ENCODE results near the gene ISM1. TPM values are rescaled to one million over a fixed set of nuclear protein-coding genes. Genes with fewer than 3 reads are reported as not detected.

Gene ISM1
- polyA plus RNA-seq, 2 donors: 1.5 to 2.2 TPM

- Histone ChIP-seq H3K9me3 (ENCODE audit: control insufficient read depth in 2 of 2, insufficient read depth in 1 of 2, low read depth in 1 of 2, low read length in 1 of 2) (peaks cover 0 to 2% of the 10 kb centered on the region in 2 donors), H3K27ac (ENCODE audit: low read depth in 2 of 2, low read length in 1 of 2) (no peak overlapping the region), H3K36me3 (ENCODE audit: control insufficient read depth in 2 of 2, insufficient read depth in 2 of 2, low read length in 1 of 2) (no peaks in the 10 kb centered on the region), H3K4me1 (ENCODE audit: control insufficient read depth in 2 of 2, insufficient read depth in 2 of 2, low read length in 1 of 2) (no peaks in the 10 kb centered on the region), H3K27me3 (ENCODE audit: control insufficient read depth in 1 of 2, insufficient read depth in 2 of 2, low read length in 2 of 2) (no peaks in the 10 kb centered on the region), H3K4me3 (ENCODE audit: low read depth in 1 of 2, low read length in 2 of 2) (no peak overlapping the region)
- WGBS, 2 donors: 39 to 41% methylated on average over 18 of the region's 18 CpGs
Measured at GRCh38 chr20:13274275-13274861, 53.3 kb downstream of the ISM1 start.

DNA sequence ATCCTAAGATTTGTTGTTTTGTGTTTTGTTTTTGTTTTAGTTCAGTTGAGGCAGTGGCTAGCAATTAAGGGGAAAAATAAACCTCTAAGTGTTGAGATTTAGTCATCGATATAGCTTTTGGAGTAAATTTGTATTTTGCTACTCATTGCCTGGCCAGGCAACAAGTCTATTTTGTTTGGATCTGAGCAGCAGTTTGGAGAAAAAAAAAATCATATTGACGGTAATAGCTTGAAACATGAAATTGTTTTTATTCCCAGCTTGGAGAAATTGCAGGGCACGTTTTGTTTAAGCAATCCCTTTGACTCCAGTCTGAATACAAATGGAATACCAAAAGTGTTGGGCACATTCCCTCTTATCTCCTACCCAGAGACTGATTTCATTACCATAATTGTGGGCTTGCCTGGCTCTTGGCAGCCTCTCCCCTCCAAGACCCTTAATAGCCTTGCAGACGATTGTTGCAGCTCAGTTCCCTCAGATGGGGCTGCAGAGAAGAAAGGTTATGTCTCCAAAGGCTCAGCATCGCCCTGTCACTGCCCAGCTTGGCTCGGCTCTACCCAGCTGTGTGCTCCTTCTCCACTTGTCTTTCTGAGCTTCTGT lies 56.0 kb downstream of the ISM1 start:
- no peak overlapping the region for H3K4me3 ChIP-seq (ENCODE audit: low read depth in 1 of 2, low read length in 2 of 2)
- peaks cover 0 to 2% of the 10 kb centered on the region in 2 donors for H3K9me3 ChIP-seq (ENCODE audit: control insufficient read depth in 2 of 2, insufficient read depth in 1 of 2, low read depth in 1 of 2, low read length in 1 of 2)
- WGBS, 2 donors: 72 to 73% methylated on average over 6 of the region's 6 CpGs
- H3K36me3 ChIP-seq (ENCODE audit: control insufficient read depth in 2 of 2, insufficient read depth in 2 of 2, low read length in 1 of 2): no peaks in the 10 kb centered on the region
- no peak overlapping the region for H3K27ac ChIP-seq (ENCODE audit: low read depth in 2 of 2, low read length in 1 of 2)
- no peaks in the 10 kb centered on the region for H3K4me1 ChIP-seq (ENCODE audit: control insufficient read depth in 2 of 2, insufficient read depth in 2 of 2, low read length in 1 of 2)
- no peaks in the 10 kb centered on the region for H3K27me3 ChIP-seq (ENCODE audit: control insufficient read depth in 1 of 2, insufficient read depth in 2 of 2, low read length in 2 of 2)

GRCh38 chr20:13277663-13278295 lies 56.7 kb downstream of the ISM1 start:
- Histone ChIP-seq H3K4me1 (ENCODE audit: control insufficient read depth in 2 of 2, insufficient read depth in 2 of 2, low read length in 1 of 2) (no peaks in the 10 kb centered on the region), H3K36me3 (ENCODE audit: control insufficient read depth in 2 of 2, insufficient read depth in 2 of 2, low read length in 1 of 2) (no peaks in the 10 kb centered on the region), H3K27me3 (ENCODE audit: control insufficient read depth in 1 of 2, insufficient read depth in 2 of 2, low read length in 2 of 2) (no peaks in the 10 kb centered on the region), H3K9me3 (ENCODE audit: control insufficient read depth in 2 of 2, insufficient read depth in 1 of 2, low read depth in 1 of 2, low read length in 1 of 2) (peaks cover 0 to 2% of the 10 kb centered on the region in 2 donors), H3K27ac (ENCODE audit: low read depth in 2 of 2, low read length in 1 of 2) (no peak overlapping the region), H3K4me3 (ENCODE audit: low read depth in 1 of 2, low read length in 2 of 2) (no peak overlapping the region)
- WGBS, 2 donors: 60 to 87% methylated on average over 9 of the region's 9 CpGs

GRCh38 chr20:13278812-13279570 lies 57.9 kb downstream of the ISM1 start:
- Histone ChIP-seq H3K4me3 (ENCODE audit: low read depth in 1 of 2, low read length in 2 of 2) (no peak overlapping the region), H3K27ac (ENCODE audit: low read depth in 2 of 2, low read length in 1 of 2) (no peak overlapping the region), H3K36me3 (ENCODE audit: control insufficient read depth in 2 of 2, insufficient read depth in 2 of 2, low read length in 1 of 2) (no peaks in the 10 kb centered on the region), H3K9me3 (ENCODE audit: control insufficient read depth in 2 of 2, insufficient read depth in 1 of 2, low read depth in 1 of 2, low read length in 1 of 2) (peaks cover 0 to 2% of the 10 kb centered on the region in 2 donors), H3K27me3 (ENCODE audit: control insufficient read depth in 1 of 2, insufficient read depth in 2 of 2, low read length in 2 of 2) (no peaks in the 10 kb centered on the region), H3K4me1 (ENCODE audit: control insufficient read depth in 2 of 2, insufficient read depth in 2 of 2, low read length in 1 of 2) (no peaks in the 10 kb centered on the region)
- 76 to 89% methylated on average over 5 of the region's 5 CpGs for WGBS, 2 donors

GRCh38 chr20:13280609-13281324 lies 59.7 kb downstream of the ISM1 start:
- H3K4me1 ChIP-seq (ENCODE audit: control insufficient read depth in 2 of 2, insufficient read depth in 2 of 2, low read length in 1 of 2): no peaks in the 10 kb centered on the region
- WGBS, 2 donors: 89 to 94% methylated on average over 2 of the region's 2 CpGs
- no peaks in the 10 kb centered on the region for H3K36me3 ChIP-seq (ENCODE audit: control insufficient read depth in 2 of 2, insufficient read depth in 2 of 2, low read length in 1 of 2)
- H3K27ac ChIP-seq (ENCODE audit: low read depth in 2 of 2, low read length in 1 of 2): no peak overlapping the region
- no peak overlapping the region for H3K4me3 ChIP-seq (ENCODE audit: low read depth in 1 of 2, low read length in 2 of 2)
- H3K27me3 ChIP-seq (ENCODE audit: control insufficient read depth in 1 of 2, insufficient read depth in 2 of 2, low read length in 2 of 2): no peaks in the 10 kb centered on the region
- H3K9me3 ChIP-seq (ENCODE audit: control insufficient read depth in 2 of 2, insufficient read depth in 1 of 2, low read depth in 1 of 2, low read length in 1 of 2): peaks cover 0 to under 1% of the 10 kb centered on the region in 2 donors

DNA sequence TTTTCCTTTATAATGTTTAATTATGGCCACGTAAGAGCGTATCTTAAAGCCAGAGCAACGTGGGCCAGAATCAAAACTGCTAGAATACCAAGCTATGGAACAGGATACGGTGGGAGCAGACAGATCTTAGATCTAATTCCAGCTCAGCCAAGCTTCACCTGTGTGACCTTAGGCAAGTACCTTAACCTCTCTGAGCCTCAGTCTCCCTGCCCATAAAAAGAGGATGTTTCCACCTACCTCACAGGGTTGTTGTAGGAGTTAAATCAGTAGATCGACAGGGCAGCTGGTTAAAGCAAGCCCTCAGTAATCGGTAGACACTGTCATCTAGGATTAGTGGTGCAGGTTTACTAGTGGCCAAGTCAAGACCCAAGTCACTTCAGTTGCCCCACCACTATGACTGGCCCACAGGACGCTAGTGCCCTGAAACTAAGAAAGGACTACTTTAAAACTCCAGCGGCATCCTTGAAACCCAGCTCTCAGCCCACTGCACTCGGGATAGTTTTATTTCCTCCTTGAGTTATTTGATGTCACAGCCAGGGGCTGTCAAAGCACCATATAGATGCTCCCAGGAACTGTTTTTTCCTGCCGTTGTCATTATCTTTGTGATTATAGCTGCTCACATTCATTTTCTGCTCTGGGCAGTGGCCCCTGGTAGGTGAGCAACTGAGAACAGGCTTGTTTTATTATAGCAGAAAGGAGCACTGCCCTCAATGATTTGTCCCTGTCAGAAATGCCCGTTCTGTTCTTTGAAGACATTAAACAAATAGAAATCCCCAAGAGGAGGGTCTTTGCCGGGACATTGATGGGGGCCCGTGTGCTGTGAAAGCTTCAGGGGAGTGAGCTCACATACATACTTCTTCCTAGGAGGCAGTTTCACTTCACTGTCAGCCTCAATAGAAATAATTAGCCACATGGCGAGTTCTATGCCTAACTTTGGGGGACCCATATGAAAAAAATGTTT lies 63.1 kb downstream of the ISM1 start:
- no peak overlapping the region for H3K27ac ChIP-seq (ENCODE audit: low read depth in 2 of 2, low read length in 1 of 2)
- H3K27me3 ChIP-seq (ENCODE audit: control insufficient read depth in 1 of 2, insufficient read depth in 2 of 2, low read length in 2 of 2): no peaks in the 10 kb centered on the region
- WGBS, 2 donors: 75 to 79% methylated on average over 14 of the region's 14 CpGs
- no peaks in the 10 kb centered on the region for H3K36me3 ChIP-seq (ENCODE audit: control insufficient read depth in 2 of 2, insufficient read depth in 2 of 2, low read length in 1 of 2)
- H3K9me3 ChIP-seq (ENCODE audit: control insufficient read depth in 2 of 2, insufficient read depth in 1 of 2, low read depth in 1 of 2, low read length in 1 of 2): no peaks in the 10 kb centered on the region
- H3K4me1 ChIP-seq (ENCODE audit: control insufficient read depth in 2 of 2, insufficient read depth in 2 of 2, low read length in 1 of 2): peaks cover 0 to 3% of the 10 kb centered on the region in 2 donors
- H3K4me3 ChIP-seq (ENCODE audit: low read depth in 1 of 2, low read length in 2 of 2): no peak overlapping the region

GRCh38 chr20:13284830-13285229 lies 63.8 kb downstream of the ISM1 start:
- Histone ChIP-seq H3K27me3 (ENCODE audit: control insufficient read depth in 1 of 2, insufficient read depth in 2 of 2, low read length in 2 of 2) (no peaks in the 10 kb centered on the region), H3K36me3 (ENCODE audit: control insufficient read depth in 2 of 2, insufficient read depth in 2 of 2, low read length in 1 of 2) (no peaks in the 10 kb centered on the region), H3K27ac (ENCODE audit: low read depth in 2 of 2, low read length in 1 of 2) (no peak overlapping the region), H3K4me1 (ENCODE audit: control insufficient read depth in 2 of 2, insufficient read depth in 2 of 2, low read length in 1 of 2) (peaks cover 0 to 3% of the 10 kb centered on the region in 2 donors), H3K9me3 (ENCODE audit: control insufficient read depth in 2 of 2, insufficient read depth in 1 of 2, low read depth in 1 of 2, low read length in 1 of 2) (no peaks in the 10 kb centered on the region), H3K4me3 (ENCODE audit: low read depth in 1 of 2, low read length in 2 of 2) (no peak overlapping the region)
- WGBS, 2 donors: 41 to 56% methylated on average over 1 of the region's 1 CpG

- Histone ChIP-seq H3K27ac (ENCODE audit: low read depth in 2 of 2, low read length in 1 of 2) (no peak overlapping the region), H3K4me3 (ENCODE audit: low read depth in 1 of 2, low read length in 2 of 2) (no peak overlapping the region), H3K36me3 (ENCODE audit: control insufficient read depth in 2 of 2, insufficient read depth in 2 of 2, low read length in 1 of 2) (no peaks in the 10 kb centered on the region), H3K4me1 (ENCODE audit: control insufficient read depth in 2 of 2, insufficient read depth in 2 of 2, low read length in 1 of 2) (peaks cover 0 to 3% of the 10 kb centered on the region in 2 donors), H3K27me3 (ENCODE audit: control insufficient read depth in 1 of 2, insufficient read depth in 2 of 2, low read length in 2 of 2) (no peaks in the 10 kb centered on the region), H3K9me3 (ENCODE audit: control insufficient read depth in 2 of 2, insufficient read depth in 1 of 2, low read depth in 1 of 2, low read length in 1 of 2) (no peaks in the 10 kb centered on the region)
- WGBS, 2 donors: 56 to 67% methylated on average over 6 of the region's 6 CpGs
Measured at GRCh38 chr20:13285408-13285807, 64.3 kb downstream of the ISM1 start.
